Activated CD4-positive, alpha-beta T cell treated with anti-CD3 and anti-CD28 coated beads, Interleukin-2, amount 50 U/mL, for 4 hours (primary cell): ENCODE results near the gene CHSY1.
"Not testable (repeated sequence)": the region's sequence is repeated elsewhere in the genome, so short reads cannot be mapped to it uniquely, and the experiment has no call there.

Source experiments
- DNase-seq, 2 experiments: peaks; one replicate each; pipeline ENCODE4 v3.0.0-alpha.2; 2020

Gene CHSY1

DNA sequence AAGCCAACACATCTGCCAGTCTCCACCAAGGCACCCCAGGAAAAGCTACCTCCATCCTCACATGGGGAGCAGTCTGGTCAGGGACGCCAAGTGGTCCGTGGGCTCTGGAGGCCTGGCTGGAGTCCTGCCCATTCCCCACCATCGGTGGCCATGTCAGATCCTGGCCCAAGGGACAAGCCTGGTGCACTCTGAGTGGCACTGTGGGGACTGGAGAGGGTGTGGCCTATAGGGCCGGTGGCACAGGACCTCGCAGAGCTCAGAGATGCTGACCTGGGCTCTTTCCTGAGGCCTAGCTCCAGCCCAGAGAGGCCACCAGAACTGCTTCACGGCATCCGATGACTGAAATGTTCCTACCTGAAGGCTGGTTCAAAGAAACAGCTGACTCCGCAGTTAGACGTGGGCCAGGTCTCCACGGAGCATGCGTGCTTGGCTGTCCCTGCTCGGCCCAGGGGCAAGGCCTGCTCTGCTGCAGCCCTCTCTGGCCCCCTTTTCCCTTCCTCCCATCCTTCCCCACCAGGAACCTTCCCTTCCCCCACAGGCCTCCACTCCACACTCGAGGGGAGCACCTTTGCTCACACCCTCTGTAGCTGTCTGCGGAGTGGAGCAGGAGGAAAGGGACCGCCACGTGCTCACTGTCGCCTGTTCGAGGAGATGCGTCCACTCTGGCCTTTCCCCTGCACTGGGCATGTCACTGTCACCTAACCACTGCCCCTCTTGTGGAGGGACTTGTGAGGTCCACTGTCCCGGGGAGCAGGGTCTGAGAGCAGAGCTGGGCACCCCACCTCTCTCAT, 119.3 kb downstream of the CHSY1 start:
- no peak for DNase-seq

DNA sequence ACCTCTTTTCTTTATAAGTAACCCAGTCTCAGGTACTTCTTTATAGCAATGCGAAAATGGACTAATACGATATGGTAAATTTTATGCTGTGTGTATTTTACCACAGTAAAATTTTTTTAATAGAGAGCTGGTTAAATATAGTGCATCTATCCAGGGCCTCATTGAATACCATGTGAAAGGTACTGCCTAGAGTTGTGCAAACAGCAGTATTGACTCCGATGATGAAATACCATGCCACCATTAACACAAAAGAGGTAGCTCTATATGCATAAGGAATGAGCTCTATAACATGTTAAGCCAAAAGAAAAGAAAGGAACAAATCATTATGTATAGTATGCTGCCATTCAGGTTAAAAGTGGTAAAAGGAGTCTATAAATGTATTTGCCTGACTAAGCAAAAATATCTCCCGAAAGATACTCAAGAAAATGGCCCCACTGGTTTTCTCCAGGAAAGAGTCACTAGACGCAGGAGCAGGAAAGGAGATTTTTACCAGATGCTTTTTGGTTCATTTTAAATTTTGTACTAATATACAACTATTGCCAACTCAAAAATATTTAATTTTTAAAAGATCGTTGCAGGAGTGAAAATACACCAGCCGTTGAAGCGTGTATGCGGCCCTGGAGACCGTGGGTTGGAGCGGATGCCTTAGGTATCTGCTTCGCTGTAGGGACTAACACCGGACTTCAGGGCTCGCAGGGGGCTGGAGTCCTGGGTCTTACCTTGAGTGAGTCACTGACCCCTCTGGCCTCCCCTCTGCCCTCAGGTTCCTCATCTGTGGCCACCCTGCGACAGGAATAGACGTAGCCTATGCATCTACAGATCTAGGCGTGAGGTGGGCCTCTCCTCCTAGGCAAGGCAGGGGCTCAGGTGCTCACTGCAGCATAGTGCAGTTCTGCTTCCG, 120.1 kb downstream of the CHSY1 start:
- no peak for DNase-seq

DNA sequence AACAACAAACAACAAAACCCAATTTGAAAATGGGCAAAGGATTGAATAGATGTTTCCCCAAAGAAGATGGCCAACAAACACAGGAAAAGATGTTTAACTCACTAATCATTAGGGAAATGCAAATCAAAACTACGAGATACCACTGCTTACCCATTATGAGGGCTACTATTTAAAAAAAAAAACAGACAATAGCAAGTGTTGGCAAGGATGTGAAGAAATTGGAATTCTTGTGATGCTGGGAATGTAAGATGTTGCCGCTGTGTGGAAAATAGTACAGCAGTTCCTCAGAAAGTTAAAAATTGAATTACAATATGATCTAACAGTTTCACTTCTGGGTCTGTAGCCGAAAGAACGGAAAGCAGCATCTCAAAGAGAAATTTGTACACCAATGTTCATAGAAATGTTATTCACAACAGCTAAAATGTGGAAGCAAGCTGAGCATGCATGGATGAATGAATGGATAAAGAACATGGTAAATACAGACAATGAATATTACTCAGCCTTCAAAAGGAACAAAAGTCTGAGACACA, 121.9 kb downstream of the CHSY1 start:
- no peak for DNase-seq

DNA sequence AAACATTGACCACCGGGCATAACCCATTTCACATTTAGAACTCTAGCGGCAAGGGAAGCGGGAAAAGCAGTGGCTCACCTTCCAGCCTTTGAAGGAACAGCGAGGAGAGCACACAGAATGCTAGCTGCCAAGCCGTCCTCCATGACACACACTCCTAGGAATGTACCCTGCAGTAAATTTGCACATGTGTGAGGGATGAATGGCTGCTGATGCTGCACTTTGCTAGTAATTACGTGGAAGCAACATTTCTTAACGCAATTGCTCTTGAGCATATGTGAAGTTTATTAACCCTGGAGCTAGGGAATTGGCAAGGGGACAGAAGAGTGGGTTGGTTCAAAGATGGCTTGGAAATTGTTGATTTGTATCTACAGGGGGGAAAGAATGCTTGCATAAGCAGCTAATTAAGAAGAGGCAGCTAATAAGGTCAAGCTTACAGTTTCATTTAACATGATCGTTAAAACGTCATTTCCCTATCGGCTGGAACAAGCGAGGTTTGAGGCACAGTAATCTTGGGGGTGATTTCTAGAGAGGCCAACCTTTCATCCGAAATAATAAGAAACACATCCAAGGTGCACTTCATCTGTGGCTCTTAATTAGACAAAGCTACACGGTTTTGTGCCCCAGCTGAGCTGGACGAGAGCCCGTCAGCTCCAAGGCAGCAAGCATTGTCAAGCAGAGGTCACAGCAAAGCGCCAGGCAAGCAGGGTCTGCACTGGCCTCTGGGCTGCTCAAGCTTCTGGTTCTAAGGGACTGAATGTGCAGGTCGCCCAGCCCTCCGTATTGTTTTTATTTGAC, 123.4 kb downstream of the CHSY1 start:
- no peak for DNase-seq

DNA sequence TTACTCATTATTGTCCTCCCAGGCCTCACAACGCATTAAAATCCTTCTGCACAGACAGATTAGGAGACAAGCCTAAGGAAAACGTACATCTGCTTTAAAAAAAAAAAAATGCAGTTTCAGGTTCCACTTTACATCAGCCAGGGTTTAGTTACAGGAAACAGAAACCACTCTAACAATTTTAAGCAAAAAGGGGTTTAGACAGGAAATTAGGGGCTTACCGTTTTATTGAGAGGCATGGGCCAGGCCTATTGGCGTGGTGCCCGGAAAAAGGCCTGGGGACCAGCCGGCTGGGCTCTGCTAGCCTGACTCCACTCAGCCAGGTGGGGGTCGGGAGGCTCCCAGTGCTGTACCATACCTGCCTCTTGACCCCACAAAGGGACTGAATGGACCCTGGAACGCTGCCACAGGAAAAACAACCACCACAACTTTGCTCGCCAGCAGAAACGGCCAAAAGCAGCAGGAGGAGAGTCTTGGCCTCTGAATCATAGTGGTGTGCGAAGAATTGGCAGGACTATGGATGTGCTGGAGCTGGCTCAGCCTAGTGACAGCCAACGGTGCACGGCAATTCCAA, 124.3 kb downstream of the CHSY1 start:
- DNase-seq = peak in 1 of 2 experiments; percentile 9

DNA sequence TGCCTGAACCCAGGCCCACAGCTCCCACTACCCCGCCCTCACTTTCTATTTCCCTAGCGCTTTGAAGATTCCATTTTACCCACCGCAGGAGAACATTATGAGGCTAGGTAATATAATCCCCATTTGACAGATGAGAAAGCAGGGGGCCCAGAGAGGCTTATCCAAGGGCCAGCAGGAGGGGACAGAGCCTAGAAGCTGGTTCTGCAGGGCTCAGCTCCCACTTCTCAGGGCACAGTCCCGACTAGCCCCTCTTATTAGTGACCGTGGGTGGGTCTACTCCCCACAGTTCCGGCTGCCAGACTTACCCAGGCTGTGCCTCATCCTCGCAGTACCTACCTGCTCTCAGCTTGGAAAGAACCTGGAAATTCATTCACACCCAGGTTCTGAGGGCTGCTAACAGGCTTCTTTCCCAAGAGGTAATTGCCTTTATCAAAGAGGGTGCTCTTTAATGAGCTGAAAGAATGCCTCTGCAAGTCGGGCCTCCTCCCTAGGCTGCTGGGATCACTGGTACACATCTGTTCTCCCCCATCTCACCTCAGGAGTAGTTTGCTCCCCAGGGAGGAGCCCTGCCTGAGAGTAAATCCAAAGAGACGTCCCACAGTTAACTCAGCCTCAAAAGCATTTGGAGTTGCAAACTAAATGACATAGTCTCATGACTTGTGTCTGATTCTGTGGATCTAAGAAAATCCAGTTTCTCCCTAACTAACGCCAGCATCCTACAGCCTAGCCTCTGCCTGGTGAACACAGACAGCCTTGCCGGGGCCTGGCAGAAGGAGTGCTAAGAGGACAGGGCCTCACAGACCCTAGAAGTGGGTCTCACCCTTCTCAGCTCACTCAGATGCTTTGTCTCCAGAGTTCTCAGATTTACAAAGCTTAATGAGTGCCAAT, 125.0 kb downstream of the CHSY1 start:
- no peak for DNase-seq

DNA sequence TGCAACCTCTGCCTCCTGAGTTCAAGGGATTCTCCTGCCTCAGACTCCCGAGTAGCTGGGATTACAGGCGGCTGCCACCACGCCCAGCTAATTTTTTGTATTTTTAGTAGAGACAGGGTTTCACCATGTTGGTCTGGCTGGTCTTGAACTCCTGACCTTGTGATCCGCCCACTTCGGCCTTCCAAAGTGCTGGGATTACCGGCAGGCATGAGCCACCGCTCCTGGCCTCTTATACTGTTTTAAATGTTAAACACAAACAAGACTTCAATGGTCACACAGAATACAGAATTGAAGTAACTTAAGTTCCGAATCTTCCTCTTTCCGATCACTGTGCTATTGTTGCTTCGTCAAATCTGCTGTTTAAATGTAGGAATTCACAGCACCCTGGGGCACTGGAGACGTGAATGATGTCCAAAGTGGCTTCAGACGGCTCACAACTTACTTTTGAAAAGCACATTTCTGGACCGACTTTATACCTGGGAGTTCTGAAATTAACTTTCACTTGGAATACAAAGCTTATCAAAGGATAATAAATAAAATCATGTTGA, 125.9 kb downstream of the CHSY1 start:
- DNase-seq = not testable (repeated sequence)
